Muscle of arm (tissue), 12 donors: ENCODE data around the gene DDRGK1. TPM values are rescaled to one million over a fixed set of nuclear protein-coding genes. Genes with fewer than 3 reads are reported as not detected.

Experiments used
- polyA plus RNA-seq, 12 donors: library from polyadenylated mRNA; unstranded; fragments of 120-200 nt; gene quantifications; one replicate each; pipeline ENCODE4 v1.2.1, GENCODE V29; 2013; ENCODE audit not compliant: insufficient read length in 12 of 12

DDRGK1 gene
- polyA plus RNA-seq, 12 donors, result 20.3 to 39.3 (median 26.8) TPM; not detected in 1

Other genes with a start within 250 kb of the DDRGK1 start
- gene GNRH2, start 161.1 kb downstream of the DDRGK1 start, polyA plus RNA-seq, result 1 to 10 TPM in 1 of 12 donors, under 1 TPM in 4, not detected in 7; 0.20 to 1.1 (median 0.35) TPM
- 10 to 100 TPM in 11 of 12 donors, not detected in 1; 23.0 to 38.0 (median 28.4) TPM for gene MRPS26, start 158.6 kb downstream of the DDRGK1 start, polyA plus RNA-seq
- gene OXT, start 133.1 kb downstream of the DDRGK1 start, polyA plus RNA-seq, result 1 to 10 TPM in 1 of 12 donors, under 1 TPM in 7, not detected in 4; 0.25 to 1.0 (median 0.44) TPM
- under 1 TPM in 1 of 12 donors, not detected in 11; 0.24 TPM for gene AVP, start 120.0 kb downstream of the DDRGK1 start, polyA plus RNA-seq
- gene FASTKD5, start 44.8 kb downstream of the DDRGK1 start, polyA plus RNA-seq, result 10 to 100 TPM in 8 of 12 donors, 1 to 10 TPM in 3, not detected in 1; 7.2 to 12.8 (median 11.3) TPM
- gene UBOX5, start 44.8 kb downstream of the DDRGK1 start, polyA plus RNA-seq, result 10 to 100 TPM in 1 of 12 donors, 1 to 10 TPM in 10, not detected in 1; 6.2 to 12.3 (median 7.3) TPM
- gene LZTS3, start 31.1 kb downstream of the DDRGK1 start, polyA plus RNA-seq, result 1 to 10 TPM in 11 of 12 donors, not detected in 1; 2.5 to 7.2 (median 3.0) TPM
- 10 to 100 TPM in 11 of 12 donors, not detected in 1; 29.2 to 45.7 (median 37.5) TPM for gene ITPA, start 4.8 kb upstream of the DDRGK1 start, polyA plus RNA-seq
- 1 to 10 TPM in 5 of 12 donors, under 1 TPM in 5, not detected in 2; 0.53 to 1.9 (median 0.95) TPM for gene SLC4A11, start 34.5 kb upstream of the DDRGK1 start, polyA plus RNA-seq
- gene DNAAF9, start 203.0 kb upstream of the DDRGK1 start, polyA plus RNA-seq, result 10 to 100 TPM in 11 of 12 donors, not detected in 1; 12.6 to 20.6 (median 15.4) TPM